Measurements from ENCODE around the gene HERC4. TPM values are rescaled to one million over a fixed set of nuclear protein-coding genes. Genes with fewer than 3 reads are reported as not detected.

The HERC4 gene
- total and polyA plus RNA-seq, 12 donors: 21.3 to 75.6 (median 49.7) TPM

- Histone ChIP-seq H3K4me1 (replicated peaks in 1 of 2) (peaks cover 21 to 32% of the 10 kb centered on the region in 2 donors), H3K9me3 (replicated peaks in 1 of 3) (no peaks in the 10 kb centered on the region), H3K27ac (peak overlapping the region in 3 of 5 donors; percentile 6 to 37 (median 10)), H3K36me3 (replicated peaks in 1 of 2) (no peaks in the 10 kb centered on the region), H3K4me3 (no peak overlapping the region), H3K27me3 (no peaks in the 10 kb centered on the region)
- DNase-seq: peak in 2 of 7 donors; percentile 39 to 53
- intact Hi-C loops (cut with DNase I): no loop called here
- 71 to 83% (median 79%) methylated on average over 3 of the region's 3 CpGs for WGBS, 4 donors
- TF ChIP-seq POLR2A (IDR thresholded peaks at IDR 0.05) (no peak), CTCF (IDR thresholded peaks at IDR 0.05) (no peak)
These were observed 21.5 kb downstream of the HERC4 start for GRCh38 chr10:68053553-68053952.

- Histone ChIP-seq H3K27me3 (no peaks in the 10 kb centered on the region), H3K4me3 (no peak overlapping the region), H3K27ac (peak overlapping the region in 1 of 5 donors; percentile 14), H3K36me3 (replicated peaks in 1 of 2) (no peaks in the 10 kb centered on the region), H3K4me1 (replicated peaks in 1 of 2) (peaks cover 21 to 32% of the 10 kb centered on the region in 2 donors), H3K9me3 (replicated peaks in 1 of 3) (no peaks in the 10 kb centered on the region)
- intact Hi-C loops (cut with DNase I): no loop called here
- DNase-seq: no peak
- 57 to 73% (median 60%) methylated on average over 2 of the region's 2 CpGs for WGBS, 4 donors
- TF ChIP-seq POLR2A (IDR thresholded peaks at IDR 0.05): no peak
- TF ChIP-seq CTCF (IDR thresholded peaks at IDR 0.05): no peak
These were observed 22.6 kb downstream of the HERC4 start for GRCh38 chr10:68052463-68052862.

DNA sequence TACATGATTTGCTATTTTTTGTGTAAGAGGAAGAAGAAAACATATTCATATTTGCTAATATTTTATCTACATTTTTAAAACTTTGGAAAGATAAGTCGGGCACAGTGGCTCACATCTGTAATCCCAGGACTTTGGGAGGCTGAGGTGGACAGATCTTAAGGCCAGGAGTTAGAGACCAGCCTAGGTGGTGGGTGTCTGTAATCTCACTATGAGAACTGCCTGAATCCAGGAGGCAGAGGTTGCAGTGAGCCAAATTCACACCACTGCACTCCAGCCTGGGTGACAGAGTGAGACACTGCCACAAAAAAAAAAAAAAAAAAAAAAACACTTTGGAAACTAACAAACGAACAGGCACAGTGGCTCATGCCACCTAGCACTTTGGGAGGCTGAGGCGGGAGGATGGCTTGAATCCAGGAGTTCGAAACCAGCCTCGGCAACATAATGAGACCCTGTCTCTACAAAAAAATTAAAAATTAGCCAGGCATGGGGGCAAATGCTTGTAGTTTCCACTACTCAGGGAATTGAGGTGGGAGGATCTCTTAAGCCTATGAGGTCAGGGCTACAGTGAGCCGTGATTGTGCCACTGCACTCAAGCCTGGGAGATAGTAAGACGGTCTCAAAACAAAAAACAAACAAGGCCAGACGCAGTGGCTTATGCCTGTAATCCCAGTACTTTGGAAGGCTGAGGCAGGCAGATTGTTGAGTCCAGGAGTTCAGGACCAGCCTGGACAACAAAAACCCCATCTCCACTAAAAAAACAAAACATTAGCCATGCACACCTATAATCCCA, 25.6 kb downstream of the HERC4 start:
- peak in 1 of 7 donors; percentile 35 for DNase-seq
- intact Hi-C loops (cut with DNase I): no loop called here
- Histone ChIP-seq H3K4me3 (no peak overlapping the region), H3K9me3 (replicated peaks in 1 of 3) (no peaks in the 10 kb centered on the region), H3K4me1 (replicated peaks in 1 of 2) (peaks cover 21 to 32% of the 10 kb centered on the region in 2 donors), H3K27me3 (no peaks in the 10 kb centered on the region), H3K27ac (peak overlapping the region in 1 of 5 donors; percentile 3), H3K36me3 (replicated peaks in 1 of 2) (no peaks in the 10 kb centered on the region)
- TF ChIP-seq POLR2A (IDR thresholded peaks at IDR 0.05): no peak
- TF ChIP-seq CTCF (IDR thresholded peaks at IDR 0.05): no peak
- 63 to 80% (median 71%) methylated on average over 8 of the region's 8 CpGs for WGBS, 4 donors

DNA sequence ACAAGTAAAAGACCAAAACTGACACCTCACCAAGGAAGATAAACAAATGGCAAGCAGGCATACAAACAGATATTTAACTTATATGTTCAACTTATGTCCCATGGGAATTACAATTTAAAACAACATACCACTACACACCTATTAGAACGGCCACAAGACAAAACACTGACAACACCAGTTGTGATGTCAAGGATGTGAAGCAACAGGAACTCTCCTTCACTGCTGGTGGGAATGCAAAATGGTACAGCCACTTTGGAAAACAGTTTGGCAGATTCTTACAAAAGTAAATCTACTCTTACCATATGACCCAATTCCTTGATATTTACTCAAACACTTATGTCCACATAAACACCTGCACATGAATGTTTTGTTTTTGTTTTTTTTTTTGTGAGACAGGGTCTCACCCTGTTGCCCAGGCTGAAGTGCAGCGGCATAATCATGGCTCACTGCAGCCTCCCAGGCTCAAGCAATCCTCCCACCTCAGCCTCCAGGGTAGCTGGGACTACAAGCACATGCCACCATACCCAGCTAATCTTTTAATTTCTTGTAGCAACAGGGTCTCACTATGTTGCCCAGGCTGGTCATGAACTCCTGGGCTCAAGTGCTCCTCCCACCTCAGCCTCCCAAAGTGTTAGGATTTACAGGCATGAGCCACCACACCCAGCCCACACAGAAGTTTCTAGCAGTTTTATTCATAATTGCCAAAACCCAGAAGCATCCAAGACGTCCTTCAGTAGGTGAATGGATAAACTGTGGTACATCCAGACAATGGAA, 27.3 kb downstream of the HERC4 start:
- Histone ChIP-seq H3K27me3 (no peaks in the 10 kb centered on the region), H3K4me1 (replicated peaks in 1 of 2) (peaks cover 11 to 20% of the 10 kb centered on the region in 2 donors), H3K4me3 (no peak overlapping the region), H3K36me3 (replicated peaks in 1 of 2) (no peaks in the 10 kb centered on the region), H3K27ac (no peak overlapping the region), H3K9me3 (replicated peaks in 1 of 3) (no peaks in the 10 kb centered on the region)
- no peak for TF ChIP-seq CTCF (IDR thresholded peaks at IDR 0.05)
- TF ChIP-seq POLR2A (IDR thresholded peaks at IDR 0.05): no peak
- intact Hi-C loops (cut with DNase I): no loop called here
- DNase-seq: no peak
- WGBS, 4 donors: 80 to 97% (median 91%) methylated on average over 3 of the region's 3 CpGs

Measured in adrenal gland (tissue), 12 donors.